Glutamatergic neuron (in vitro differentiated cells): ENCODE measurements around the gene GRIP1. TPM values are rescaled to one million over a fixed set of nuclear protein-coding genes. Genes with fewer than 3 reads are reported as not detected.

Experiments used
- DNase-seq: peaks from one replicate; pipeline ENCODE4 v3.0.0; 2022
- H3K27ac Mint-ChIP-seq: one replicate; pipeline ENCODE4 v1.8.0; 2020; ENCODE audit warnings: mild to moderate bottlenecking, mixed read lengths, inconsistent platforms; ENCODE audit not compliant: unreplicated experiment
- H3K27me3 Mint-ChIP-seq: one replicate; pipeline ENCODE4 v1.8.0; 2020; ENCODE audit warnings: mild to moderate bottlenecking, moderate library complexity, mixed read lengths, inconsistent platforms; ENCODE audit not compliant: unreplicated experiment
- H3K36me3 Mint-ChIP-seq: one replicate; pipeline ENCODE4 v1.8.0; 2020; ENCODE audit warnings: mild to moderate bottlenecking, mixed read lengths, inconsistent platforms; ENCODE audit not compliant: unreplicated experiment
- H3K4me1 Mint-ChIP-seq: one replicate; pipeline ENCODE4 v1.8.0; 2020; ENCODE audit warnings: mild to moderate bottlenecking, low read depth, mixed read lengths, inconsistent platforms; ENCODE audit not compliant: unreplicated experiment
- H3K4me3 Mint-ChIP-seq: one replicate; pipeline ENCODE4 v1.8.0; 2020; ENCODE audit warnings: mild to moderate bottlenecking, mixed read lengths, inconsistent platforms; ENCODE audit not compliant: unreplicated experiment
- H3K9me3 Mint-ChIP-seq: one replicate; pipeline ENCODE4 v1.8.0; 2020; ENCODE audit warnings: mild to moderate bottlenecking, moderate library complexity, mixed read lengths, inconsistent platforms; ENCODE audit not compliant: unreplicated experiment
- total RNA-seq: library from RNA; stranded (reverse); fragmentation: NEBNext Ultra II Directional; extraction: Animal tissue kit (Norgen Biotek cat#: 25700); gene quantifications from one replicate; pipeline ENCODE4 v1.2.1, GENCODE V29; 2021; ENCODE audit not compliant: unreplicated experiment
- TF ChIP-seq, protein P1 (sequence below): fragments of 200-600 bp; sonication (generic); IDR thresholded peaks from one replicate; pipeline ENCODE4 v1.5.0; 2021; ENCODE audit not compliant: partially characterized antibody, unreplicated experiment

The GRIP1 gene
- total RNA-seq, 1 donor from 2014 or later: 67.1 TPM

DNA sequence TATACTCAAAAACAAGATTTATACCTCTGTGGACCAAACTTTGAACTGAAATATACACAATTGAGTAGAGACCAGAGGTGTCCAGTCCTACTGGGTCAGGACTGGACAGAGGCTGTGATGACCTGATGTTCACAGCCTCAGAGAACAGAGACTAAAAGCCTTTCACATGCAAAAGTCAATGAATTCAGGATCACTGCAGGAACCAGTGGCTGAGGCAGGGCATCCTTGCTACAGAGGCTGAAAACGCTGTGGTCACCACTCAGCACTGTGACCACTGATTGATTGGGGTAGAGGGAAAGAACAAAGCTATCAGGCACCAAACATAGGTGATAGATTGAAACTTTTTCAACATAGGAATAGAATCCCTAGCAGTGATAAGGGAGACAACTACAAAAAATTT is 25.1 kb downstream of the GRIP1 start:
- Mint-ChIP-seq H3K36me3 (no peaks in the 10 kb centered on the region), H3K27ac (no peak overlapping the region), H3K4me3 (no peak overlapping the region), H3K9me3 (peaks cover 4% of the 10 kb centered on the region), H3K4me1 (no peaks in the 10 kb centered on the region), H3K27me3 (no peaks in the 10 kb centered on the region)
- TF ChIP-seq, protein P1, sequence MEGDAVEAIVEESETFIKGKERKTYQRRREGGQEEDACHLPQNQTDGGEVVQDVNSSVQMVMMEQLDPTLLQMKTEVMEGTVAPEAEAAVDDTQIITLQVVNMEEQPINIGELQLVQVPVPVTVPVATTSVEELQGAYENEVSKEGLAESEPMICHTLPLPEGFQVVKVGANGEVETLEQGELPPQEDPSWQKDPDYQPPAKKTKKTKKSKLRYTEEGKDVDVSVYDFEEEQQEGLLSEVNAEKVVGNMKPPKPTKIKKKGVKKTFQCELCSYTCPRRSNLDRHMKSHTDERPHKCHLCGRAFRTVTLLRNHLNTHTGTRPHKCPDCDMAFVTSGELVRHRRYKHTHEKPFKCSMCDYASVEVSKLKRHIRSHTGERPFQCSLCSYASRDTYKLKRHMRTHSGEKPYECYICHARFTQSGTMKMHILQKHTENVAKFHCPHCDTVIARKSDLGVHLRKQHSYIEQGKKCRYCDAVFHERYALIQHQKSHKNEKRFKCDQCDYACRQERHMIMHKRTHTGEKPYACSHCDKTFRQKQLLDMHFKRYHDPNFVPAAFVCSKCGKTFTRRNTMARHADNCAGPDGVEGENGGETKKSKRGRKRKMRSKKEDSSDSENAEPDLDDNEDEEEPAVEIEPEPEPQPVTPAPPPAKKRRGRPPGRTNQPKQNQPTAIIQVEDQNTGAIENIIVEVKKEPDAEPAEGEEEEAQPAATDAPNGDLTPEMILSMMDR: no peak
- no peak for DNase-seq

DNA sequence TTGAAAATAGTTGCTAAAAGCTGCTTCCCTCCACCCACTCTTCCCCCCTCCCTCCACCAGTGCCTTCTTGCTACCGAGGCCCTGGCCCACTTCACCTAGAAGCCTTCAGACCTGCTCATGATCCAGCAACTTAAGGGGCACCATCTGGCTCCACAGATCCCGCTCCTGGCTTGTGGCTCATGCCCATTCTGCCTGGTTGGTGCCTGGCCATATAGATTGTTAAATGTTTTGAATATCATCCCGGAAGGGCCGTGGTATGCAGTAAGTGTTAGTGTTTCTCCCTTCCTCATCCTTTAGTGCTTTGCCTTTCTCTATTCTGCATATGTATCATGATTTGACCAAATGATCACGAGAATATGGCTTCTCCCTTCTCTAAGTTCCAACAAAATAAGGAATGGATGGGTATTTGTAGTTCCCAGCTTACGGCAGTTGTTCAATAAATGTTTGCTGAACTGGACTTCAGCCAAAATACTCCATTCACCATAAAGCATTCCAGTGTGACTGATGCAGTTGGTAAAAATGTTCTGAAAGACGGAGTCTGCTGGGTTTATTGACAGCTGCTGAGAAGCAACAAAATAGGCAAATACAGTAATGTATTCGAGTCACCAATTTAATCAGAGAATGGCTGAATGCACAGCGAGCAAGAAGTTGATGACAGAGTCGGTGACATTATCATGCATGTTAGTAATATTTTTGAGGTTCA is 30.7 kb downstream of the GRIP1 start:
- TF ChIP-seq, protein P1: no peak
- Mint-ChIP-seq H3K4me3 (no peak overlapping the region), H3K27ac (no peak overlapping the region), H3K9me3 (peaks cover 2% of the 10 kb centered on the region), H3K4me1 (no peaks in the 10 kb centered on the region), H3K27me3 (no peaks in the 10 kb centered on the region), H3K36me3 (no peaks in the 10 kb centered on the region)
- no peak for DNase-seq

DNA sequence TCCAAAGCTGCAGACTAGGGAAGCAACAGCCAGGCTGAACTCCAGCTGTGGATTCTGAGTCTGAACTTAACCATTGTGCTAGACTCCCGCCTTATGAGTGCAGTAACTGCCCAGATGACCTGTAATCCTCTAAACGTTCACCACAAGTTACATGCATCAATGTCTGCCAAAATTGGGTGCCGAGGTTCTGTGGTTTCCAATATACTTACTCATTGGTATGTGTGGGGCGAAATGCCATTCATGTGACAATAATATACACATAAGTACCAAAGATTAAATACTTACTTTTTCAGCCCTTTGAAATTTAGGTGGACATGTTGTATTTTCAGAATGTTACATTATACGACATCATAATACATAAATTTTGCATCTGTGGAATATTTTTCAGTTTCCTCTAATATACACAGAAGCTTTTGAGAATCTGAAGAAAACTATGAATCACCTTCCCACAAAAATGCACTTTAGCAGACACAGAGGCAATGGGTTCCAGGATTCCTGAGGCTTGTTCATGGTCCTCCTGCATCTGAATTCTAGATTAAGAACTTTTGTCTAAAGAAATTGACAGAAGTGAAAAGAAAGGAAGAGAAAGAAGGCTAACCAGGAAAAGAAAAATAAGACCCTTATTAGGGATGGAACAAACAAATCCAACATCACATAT is 31.7 kb downstream of the GRIP1 start:
- H3K4me3 Mint-ChIP-seq: no peak overlapping the region
- no peak for DNase-seq
- no peaks in the 10 kb centered on the region for H3K27me3 Mint-ChIP-seq
- H3K36me3 Mint-ChIP-seq: no peaks in the 10 kb centered on the region
- no peaks in the 10 kb centered on the region for H3K4me1 Mint-ChIP-seq
- H3K27ac Mint-ChIP-seq: no peak overlapping the region
- TF ChIP-seq, protein P1: no peak
- H3K9me3 Mint-ChIP-seq: peaks cover 2% of the 10 kb centered on the region

DNA sequence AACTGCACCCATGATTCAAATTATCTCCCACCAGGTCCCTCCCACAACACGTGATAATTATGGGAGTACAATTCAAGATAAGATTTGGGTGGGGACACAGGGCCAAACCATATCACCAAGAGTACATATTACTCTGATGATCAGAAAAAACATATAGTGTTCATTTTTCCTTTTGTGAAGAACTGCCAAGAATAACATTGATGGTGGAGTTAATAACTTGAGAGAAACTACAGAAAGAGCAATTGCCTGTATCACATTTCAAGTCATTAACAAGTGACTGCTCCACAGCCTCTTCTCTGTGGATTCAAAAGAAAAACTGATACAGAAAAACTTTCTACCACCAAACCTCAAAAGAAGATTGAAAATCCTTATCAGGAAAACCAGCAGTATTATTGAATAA is 34.7 kb downstream of the GRIP1 start:
- Mint-ChIP-seq H3K4me3 (no peak overlapping the region), H3K27me3 (no peaks in the 10 kb centered on the region), H3K9me3 (peaks cover 2% of the 10 kb centered on the region), H3K27ac (no peak overlapping the region), H3K4me1 (peaks cover 2% of the 10 kb centered on the region), H3K36me3 (no peaks in the 10 kb centered on the region)
- TF ChIP-seq, protein P1: no peak
- no peak for DNase-seq
